HG02852 (cell line): Measurements from ENCODE around the gene IKBKE.
"Not testable (repeated sequence)": the region's sequence is repeated elsewhere in the genome, so short reads cannot be mapped to it uniquely, and the experiment has no call there.

Experiments
- ATAC-seq: cut with Tn5 transposase; IDR thresholded peaks from one replicate; pipeline ENCODE4 v1.9.1; 2021; ENCODE audit warnings: mild to moderate bottlenecking, moderate library complexity; ENCODE audit not compliant: unreplicated experiment

The IKBKE gene

GRCh38 chr1:206472454-206472853 lies 2.2 kb downstream of the IKBKE start:
- ATAC-seq, result no peak

- ATAC-seq, result no peak
Measured at GRCh38 chr1:206472886-206473285, 2.6 kb downstream of the IKBKE start.

GRCh38 chr1:206476058-206476457 lies 5.8 kb downstream of the IKBKE start:
- no peak for ATAC-seq

- no peak for ATAC-seq
Measured at GRCh38 chr1:206476591-206476990, 6.3 kb downstream of the IKBKE start.

GRCh38 chr1:206477110-206477509 lies 6.8 kb downstream of the IKBKE start:
- no peak for ATAC-seq

- ATAC-seq, result no peak
Measured at GRCh38 chr1:206477581-206478380, 7.5 kb downstream of the IKBKE start.

GRCh38 chr1:206478746-206479145 lies 8.5 kb downstream of the IKBKE start:
- ATAC-seq, result no peak

- ATAC-seq, result no peak
Measured at GRCh38 chr1:206479183-206480125, 9.2 kb downstream of the IKBKE start.

- ATAC-seq, result no peak
Measured at GRCh38 chr1:206480211-206480610, 9.9 kb downstream of the IKBKE start.

- no peak for ATAC-seq
Measured at GRCh38 chr1:206482611-206483010, 12.3 kb downstream of the IKBKE start.

- not testable (repeated sequence) for ATAC-seq
Measured at GRCh38 chr1:206483864-206484263, 13.6 kb downstream of the IKBKE start.

GRCh38 chr1:206484901-206485300 lies 14.6 kb downstream of the IKBKE start:
- ATAC-seq, result no peak

- ATAC-seq, result no peak
Measured at GRCh38 chr1:206486995-206487788, 16.9 kb downstream of the IKBKE start.

GRCh38 chr1:206487970-206488369 lies 17.7 kb downstream of the IKBKE start:
- ATAC-seq, result no peak

- no peak for ATAC-seq
Measured at GRCh38 chr1:206488466-206488865, 18.2 kb downstream of the IKBKE start.

GRCh38 chr1:206489980-206490770 lies 19.9 kb downstream of the IKBKE start:
- peak; percentile 50 for ATAC-seq

- ATAC-seq, result no peak
Measured at GRCh38 chr1:206490771-206491405, 20.6 kb downstream of the IKBKE start.

GRCh38 chr1:206491616-206492015 lies 21.3 kb downstream of the IKBKE start:
- ATAC-seq, result no peak

- ATAC-seq, result no peak
Measured at GRCh38 chr1:206492589-206492988, 22.3 kb downstream of the IKBKE start.

- no peak for ATAC-seq
Measured at GRCh38 chr1:206493279-206493678, 23.0 kb downstream of the IKBKE start.
